ENCODE measurements around the gene GPR146. TPM values are rescaled to one million over a fixed set of nuclear protein-coding genes. Genes with fewer than 3 reads are reported as not detected.
A peak's percentile ranks its signal among the peaks of the same experiment; 100 is the strongest.

The GPR146 gene
- polyA plus RNA-seq, 1 experiment: 0.69 TPM

- ChIA-PET CTCF (interaction anchor here (1.0 kb wide), 1 partner anchor 49 kb away, joined by 3 read pairs; no protein-coding TSS in a partner anchor), POLR2A (no interaction called here)
- H3K27ac ChIP-seq (ENCODE audit: low read depth, low read length): no peak overlapping the region
- H3K27me3 ChIP-seq (ENCODE audit: control insufficient read depth, insufficient read depth, low read length): no peaks in the 10 kb centered on the region
- no peak overlapping the region for H3K4me3 ChIP-seq (ENCODE audit: low read depth, low read length)
- DNase-seq (ENCODE audit: low read depth, low spot score): no peak
- H3K9me3 ChIP-seq (ENCODE audit: control insufficient read depth, insufficient read depth, low read length): no peaks in the 10 kb centered on the region; the same call in 1 of the 2 replicates
- no peak for TF ChIP-seq CTCF (IDR thresholded peaks at IDR 0.05; ENCODE audit: low read depth, low read length)
Observed at GRCh38 chr7:1042492-1042833, 1.9 kb upstream of the GPR146 start.

- DNase-seq (ENCODE audit: low read depth, low spot score): no peak
- ChIA-PET POLR2A (no interaction called here), CTCF (interaction anchor here (0.9 to 2.4 kb wide), 3 partner anchors 15 to 51 kb away, joined by 3 to 11 read pairs (median 4); no protein-coding TSS in a partner anchor)
- Histone ChIP-seq H3K9me3 (ENCODE audit: control insufficient read depth, insufficient read depth, low read length) (no peaks in the 10 kb centered on the region; the same call in 1 of the 2 replicates), H3K4me3 (ENCODE audit: low read depth, low read length) (peak overlapping the region; percentile 54), H3K27me3 (ENCODE audit: control insufficient read depth, insufficient read depth, low read length) (no peaks in the 10 kb centered on the region), H3K27ac (ENCODE audit: low read depth, low read length) (peak overlapping the region; percentile 78)
- TF ChIP-seq CTCF (IDR thresholded peaks at IDR 0.05; ENCODE audit: low read depth, low read length): no peak
Observed at GRCh38 chr7:1043552-1044188, 676 bp upstream of the GPR146 start.

GRCh38 chr7:1045069-1046063 lies 1.0 kb downstream of the GPR146 start:
- ChIA-PET CTCF (interaction anchor here (0.9 to 2.4 kb wide), 3 partner anchors 21 to 134 kb away, joined by 3 to 11 read pairs (median 3); no protein-coding TSS in a partner anchor), POLR2A (interaction anchor here (1.0 to 1.4 kb wide), 2 partner anchors 13 to 92 kb away, joined by 3 to 5 read pairs; a partner anchor contains a TSS)
- no peaks in the 10 kb centered on the region; the same call in 1 of the 2 replicates for H3K9me3 ChIP-seq (ENCODE audit: control insufficient read depth, insufficient read depth, low read length)

GRCh38 chr7:1046722-1047679 lies 2.7 kb downstream of the GPR146 start:
- Histone ChIP-seq H3K9me3 (ENCODE audit: control insufficient read depth, insufficient read depth, low read length) (no peaks in the 10 kb centered on the region; the same call in 1 of the 2 replicates), H3K27ac (ENCODE audit: low read depth, low read length) (no peak overlapping the region), H3K27me3 (ENCODE audit: control insufficient read depth, insufficient read depth, low read length) (no peaks in the 10 kb centered on the region), H3K4me3 (ENCODE audit: low read depth, low read length) (no peak overlapping the region)
- no peak for DNase-seq (ENCODE audit: low read depth, low spot score)
- POLR2A ChIA-PET: no interaction called here
- TF ChIP-seq CTCF (IDR thresholded peaks at IDR 0.05; ENCODE audit: low read depth, low read length): no peak
- CTCF ChIA-PET: interaction anchor here (0.5 to 1.1 kb wide), 2 partner anchors 19 to 77 kb away, joined by 5 to 7 read pairs; no protein-coding TSS in a partner anchor

More at GRCh38 chr7:1045069-1046063, 1.0 kb downstream of the GPR146 start:
- Histone ChIP-seq H3K4me3 (ENCODE audit: low read depth, low read length) (peak overlapping the region; percentile 62), H3K27ac (ENCODE audit: low read depth, low read length) (no peak overlapping the region), H3K27me3 (ENCODE audit: control insufficient read depth, insufficient read depth, low read length) (no peaks in the 10 kb centered on the region)
- no peak for DNase-seq (ENCODE audit: low read depth, low spot score)
- no peak for TF ChIP-seq CTCF (IDR thresholded peaks at IDR 0.05; ENCODE audit: low read depth, low read length)
